CD14-positive monocyte (primary cell): Measurements from ENCODE around the gene EFHC2. TPM values are rescaled to one million over a fixed set of nuclear protein-coding genes. Genes with fewer than 3 reads are reported as not detected.

Source experiments
- DNase-seq, 3 donors: peaks; one replicate each; pipeline ENCODE4 v3.0.0-alpha.2; 2011 to 2022
- H2AFZ ChIP-seq: 2 replicates; pipeline ENCODE4 v1.6.0; 2012; ENCODE audit warnings: mild to moderate bottlenecking, low read depth, low read length, inconsistent platforms; ENCODE audit not compliant: insufficient read depth, poor library complexity, severe bottlenecking
- H3K27ac ChIP-seq, 2 donors: 1 replicate in 1 of 2; 2 replicates in 1 of 2; pipeline ENCODE4 v1.5.1; 2012 to 2013; ENCODE audit warnings: low read length in 2 of 2, control low read depth in 1 of 2, inconsistent platforms in 1 of 2, low read depth in 1 of 2, mild to moderate bottlenecking in 1 of 2
- H3K27me3 ChIP-seq, 2 donors: one replicate each; pipeline versions ENCODE4 v1.6.0 to v1.6.1; 2011 to 2013; ENCODE audit warnings: low read length in 2 of 2; ENCODE audit not compliant: control insufficient read depth in 2 of 2, insufficient read depth in 2 of 2
- H3K36me3 ChIP-seq, 2 donors: replicated peaks in 1 of 2; 1 replicate in 1 of 2; 2 replicates in 1 of 2; pipeline versions ENCODE4 v1.5.1 to v1.6.1; 2012 to 2013; ENCODE audit warnings: low read length in 2 of 2, control low read depth in 1 of 2, inconsistent platforms in 1 of 2, mild to moderate bottlenecking in 1 of 2; ENCODE audit not compliant: insufficient read depth in 2 of 2, control insufficient read depth in 1 of 2
- H3K4me1 ChIP-seq, 2 donors: 1 replicate in 1 of 2; 2 replicates in 1 of 2; pipeline versions ENCODE4 v1.5.1 to v1.6.1; 2012 to 2013; ENCODE audit warnings: low read length in 2 of 2, control low read depth in 1 of 2, inconsistent platforms in 1 of 2, mild to moderate bottlenecking in 1 of 2, moderate library complexity in 1 of 2; ENCODE audit not compliant: insufficient read depth in 2 of 2, control insufficient read depth in 1 of 2
- H3K4me2 ChIP-seq: replicated peaks from 2 replicates; pipeline ENCODE3; 2012; ENCODE audit warnings: low read length, moderate library complexity, mild to moderate bottlenecking; ENCODE audit not compliant: poor library complexity, severe bottlenecking; ENCODE audit errors: extremely low read depth
- H3K4me3 ChIP-seq, 3 experiments: fragments of 200-600 bp in 1 of 3; sonication (generic) in 1 of 3; replicated peaks in 1 of 3; 1 replicate in 2 of 3; 2 replicates in 1 of 3; pipeline ENCODE4 v1.5.1; 2011 to 2013; ENCODE audit warnings: low read length in 3 of 3, mild to moderate bottlenecking in 3 of 3, control low read depth in 2 of 3, low read depth in 2 of 3, inconsistent platforms in 1 of 3, moderate library complexity in 1 of 3
- H3K79me2 ChIP-seq: 2 replicates; pipeline ENCODE4 v1.6.0; 2012; ENCODE audit warnings: mild to moderate bottlenecking, control low read depth, inconsistent platforms, low read length, moderate library complexity; ENCODE audit not compliant: insufficient read depth
- H3K9ac ChIP-seq: 2 replicates; pipeline ENCODE4 v1.6.0; 2017; ENCODE audit warnings: low read length, mild to moderate bottlenecking; ENCODE audit not compliant: insufficient read depth, poor library complexity, severe bottlenecking
- H3K9me3 ChIP-seq, 2 donors: replicated peaks in 1 of 2; 1 replicate in 1 of 2; 2 replicates in 1 of 2; pipeline versions ENCODE4 v1.5.1 to v1.6.1; 2012 to 2013; ENCODE audit warnings: low read length in 2 of 2, control low read depth in 1 of 2; ENCODE audit not compliant: control insufficient read depth in 1 of 2, insufficient read depth in 1 of 2
- H4K20me1 ChIP-seq: 2 replicates; pipeline ENCODE4 v1.6.0; 2012; ENCODE audit warnings: mild to moderate bottlenecking, low read length, control low read depth, moderate library complexity; ENCODE audit not compliant: insufficient read depth
- H3K27ac Mint-ChIP-seq, 7 donors: one replicate each; pipeline ENCODE4 v1.8.0; 2020; ENCODE audit warnings: mild to moderate bottlenecking in 7 of 7, mixed read lengths in 7 of 7, moderate library complexity in 6 of 7, inconsistent platforms in 2 of 7
- H3K27me3 Mint-ChIP-seq, 3 donors: one replicate each; pipeline ENCODE4 v1.8.0; 2021 to 2022; ENCODE audit warnings: low read depth in 3 of 3, mild to moderate bottlenecking in 3 of 3, mixed read lengths in 3 of 3, moderate library complexity in 3 of 3, inconsistent platforms in 1 of 3
- H3K36me3 Mint-ChIP-seq, 2 donors: one replicate each; pipeline ENCODE4 v1.8.0; 2020; ENCODE audit warnings: mixed read lengths in 2 of 2, inconsistent platforms in 1 of 2, mild to moderate bottlenecking in 1 of 2
- H3K4me1 Mint-ChIP-seq: one replicate; pipeline ENCODE4 v1.8.0; 2020; ENCODE audit warnings: mild to moderate bottlenecking, mixed read lengths
- H3K4me3 Mint-ChIP-seq, 2 donors: one replicate each; pipeline ENCODE4 v1.8.0; 2020; ENCODE audit warnings: mild to moderate bottlenecking in 2 of 2, mixed read lengths in 2 of 2, moderate library complexity in 1 of 2
- H3K9me3 Mint-ChIP-seq, 7 donors: one replicate each; pipeline ENCODE4 v1.8.0; 2020 to 2022; ENCODE audit warnings: mixed read lengths in 7 of 7, mild to moderate bottlenecking in 6 of 7, moderate library complexity in 6 of 7, inconsistent platforms in 2 of 7
- WGBS: methylation state at CpG from one replicate; pipeline ENCODE4 v1.1.5; 2013; ENCODE audit warnings: missing lambda C conversion rate; ENCODE audit not compliant: insufficient coverage; 5-methylcytosine and 5-hydroxymethylcytosine counted together
- intact Hi-C, 2 donors: fragments of 100-400 bp; cut with micrococcal nuclease; formaldehyde crosslinking; loops; one replicate each; pipeline versions ENCODE4 v1.15.0 to v1.15.1; 2023
- polyA plus RNA-seq, 3 donors: library from polyadenylated mRNA; depleted of rRNA in 1 of 3; unstranded in 2 of 3; stranded (reverse) in 1 of 3; fragments of 300-500 nt in 2 of 3; fragments of >200 nt in 1 of 3; fragmentation: Illumina TruSeq in 2 of 3; gene quantifications; 1 replicate in 2 of 3; 2 replicates in 1 of 3; pipeline ENCODE4 v1.2.3, GENCODE V29; 2012 to 2021
- TF ChIP-seq, protein P1 (sequence below): fragments of 200-600 bp; IDR thresholded peaks from one replicate; pipeline ENCODE4 v1.8.0; 2022; ENCODE audit warnings: antibody characterized with exemption, mild to moderate bottlenecking

Gene EFHC2
- polyA plus RNA-seq, 3 donors: 0.05 to 0.22 TPM; not detected in 1

DNA sequence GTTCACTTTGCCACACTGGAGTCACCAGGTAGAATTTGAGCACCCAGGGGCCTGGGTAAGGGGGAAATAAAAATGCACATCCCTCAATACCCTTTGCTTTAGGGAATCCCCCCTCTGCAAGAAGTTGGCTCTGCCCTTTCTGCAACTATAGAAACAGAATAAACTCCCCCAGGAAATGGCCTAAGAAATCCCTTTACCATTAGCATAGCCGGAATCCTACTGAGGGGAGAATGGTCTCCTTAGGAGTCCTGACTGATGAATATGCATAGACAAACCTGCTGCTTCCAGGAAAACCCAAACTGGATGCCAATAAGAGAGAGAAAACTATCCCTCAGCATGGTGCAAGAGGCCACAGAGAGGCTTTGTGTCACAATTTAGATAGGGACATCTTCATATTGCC lies 11.0 kb downstream of the EFHC2 start:
- TF ChIP-seq, protein P1, sequence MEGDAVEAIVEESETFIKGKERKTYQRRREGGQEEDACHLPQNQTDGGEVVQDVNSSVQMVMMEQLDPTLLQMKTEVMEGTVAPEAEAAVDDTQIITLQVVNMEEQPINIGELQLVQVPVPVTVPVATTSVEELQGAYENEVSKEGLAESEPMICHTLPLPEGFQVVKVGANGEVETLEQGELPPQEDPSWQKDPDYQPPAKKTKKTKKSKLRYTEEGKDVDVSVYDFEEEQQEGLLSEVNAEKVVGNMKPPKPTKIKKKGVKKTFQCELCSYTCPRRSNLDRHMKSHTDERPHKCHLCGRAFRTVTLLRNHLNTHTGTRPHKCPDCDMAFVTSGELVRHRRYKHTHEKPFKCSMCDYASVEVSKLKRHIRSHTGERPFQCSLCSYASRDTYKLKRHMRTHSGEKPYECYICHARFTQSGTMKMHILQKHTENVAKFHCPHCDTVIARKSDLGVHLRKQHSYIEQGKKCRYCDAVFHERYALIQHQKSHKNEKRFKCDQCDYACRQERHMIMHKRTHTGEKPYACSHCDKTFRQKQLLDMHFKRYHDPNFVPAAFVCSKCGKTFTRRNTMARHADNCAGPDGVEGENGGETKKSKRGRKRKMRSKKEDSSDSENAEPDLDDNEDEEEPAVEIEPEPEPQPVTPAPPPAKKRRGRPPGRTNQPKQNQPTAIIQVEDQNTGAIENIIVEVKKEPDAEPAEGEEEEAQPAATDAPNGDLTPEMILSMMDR: no peak
- H3K4me3 Mint-ChIP-seq: no peak overlapping the region
- Histone ChIP-seq H3K4me2 (no peak overlapping the region), H3K79me2 (no peaks in the 10 kb centered on the region), H3K36me3 (no peaks in the 10 kb centered on the region), H2AFZ (no peak overlapping the region), H3K27me3 (peaks cover 0 to 3% of the 10 kb centered on the region in 2 donors), H3K4me1 (no peaks in the 10 kb centered on the region), H3K4me3 (no peak overlapping the region), H3K9me3 (no peaks in the 10 kb centered on the region), H4K20me1 (no peaks in the 10 kb centered on the region), H3K27ac (no peak overlapping the region), H3K9ac (no peak overlapping the region)
- H3K9me3 Mint-ChIP-seq: peaks cover 0 to 2% (median 0%) of the 10 kb centered on the region in 7 donors
- peaks cover 0 to 8% (median 4%) of the 10 kb centered on the region in 3 donors for H3K27me3 Mint-ChIP-seq
- DNase-seq: no peak
- no peaks in the 10 kb centered on the region for H3K36me3 Mint-ChIP-seq
- WGBS: no CpG with 5 or more reads among the region's 1 CpG
- H3K4me1 Mint-ChIP-seq: peaks cover 3% of the 10 kb centered on the region
- no peak overlapping the region for H3K27ac Mint-ChIP-seq
- intact Hi-C loops: no loop called here

DNA sequence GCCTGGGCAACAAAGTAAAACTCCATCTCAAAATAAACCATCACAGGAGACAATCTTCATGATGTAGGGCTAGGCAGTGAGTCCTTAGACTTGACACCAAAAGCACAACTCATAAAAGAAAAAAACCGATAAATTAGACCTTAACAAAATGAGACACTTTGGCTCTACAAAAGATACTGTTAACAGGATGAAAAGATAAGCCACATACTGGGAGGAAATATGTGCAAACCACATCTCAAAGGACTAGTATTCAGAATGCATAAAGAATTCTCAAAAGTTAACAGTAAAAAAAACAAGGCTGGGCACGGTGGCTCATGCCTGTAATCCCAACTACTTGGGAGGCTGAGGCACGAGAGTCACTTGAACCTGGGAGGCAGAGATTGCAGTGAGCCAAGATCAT lies 13.2 kb downstream of the EFHC2 start:
- Mint-ChIP-seq H3K9me3 (peaks cover 0 to 3% (median 0%) of the 10 kb centered on the region in 7 donors), H3K27me3 (peaks cover 0 to 9% (median 4%) of the 10 kb centered on the region in 3 donors), H3K4me1 (peaks cover 3% of the 10 kb centered on the region), H3K36me3 (no peaks in the 10 kb centered on the region), H3K4me3 (no peak overlapping the region), H3K27ac (no peak overlapping the region)
- no peak overlapping the region for H2AFZ ChIP-seq
- no peaks in the 10 kb centered on the region for H4K20me1 ChIP-seq
- no peak overlapping the region for H3K27ac ChIP-seq
- no peaks in the 10 kb centered on the region for H3K36me3 ChIP-seq
- no peak for DNase-seq
- no CpG with 5 or more reads among the region's 3 CpGs for WGBS
- no peak overlapping the region for H3K4me3 ChIP-seq
- TF ChIP-seq, protein P1: no peak
- H3K79me2 ChIP-seq: no peaks in the 10 kb centered on the region
- H3K9ac ChIP-seq: no peak overlapping the region
- H3K4me2 ChIP-seq: no peak overlapping the region
- intact Hi-C loops: no loop called here
- peaks cover 0 to 3% of the 10 kb centered on the region in 2 donors for H3K27me3 ChIP-seq
- H3K4me1 ChIP-seq: no peaks in the 10 kb centered on the region
- H3K9me3 ChIP-seq: no peaks in the 10 kb centered on the region
